OCI-LY7 (cell line): ENCODE results near the gene PTPRF. TPM values are rescaled to one million over a fixed set of nuclear protein-coding genes. Genes with fewer than 3 reads are reported as not detected.

Experiments
- BruUV-seq: library from RNA; stranded (reverse); fragments of 400-500 nt; replicated peaks from 2 replicates; lab custom pipeline; 2021; lab: Mats Ljungman, UMichigan
- CTCF ChIA-PET: fragments of 300-600 bp; sonication (Branson Sonifier 250); formaldehyde crosslinking; loops from one replicate; lab custom pipeline; 2022; ENCODE audit warnings: antibody characterized with exemption; ENCODE audit not compliant: unreplicated experiment; lab: Charles Lee
- POLR2A ChIA-PET: fragments of 300-600 bp; sonication (Branson Sonifier 250); formaldehyde crosslinking; loops from one replicate; lab custom pipeline; 2022; ENCODE audit warnings: antibody characterized with exemption; lab: Charles Lee
- DNase-seq: peaks from one replicate; pipeline ENCODE4 v3.0.0-alpha.2; 2015; ENCODE audit warnings: low spot score
- H2AFZ ChIP-seq: fragments of 200-600 bp; sonication (generic), shearing (Covaris generic); 2 replicates; pipeline ENCODE4 v1.6.1; 2014; ENCODE audit warnings: mild to moderate bottlenecking, antibody characterized with exemption, low read length, moderate library complexity
- H3K27ac ChIP-seq: fragments of 200-600 bp; sonication (generic); 2 replicates; pipeline ENCODE4 v1.5.1; 2014; ENCODE audit warnings: mixed run types, low read depth, mild to moderate bottlenecking, moderate library complexity, low read length, inconsistent platforms; ENCODE audit not compliant: poor library complexity, severe bottlenecking
- H3K36me3 ChIP-seq: fragments of 200-600 bp; sonication (generic); 2 replicates; pipeline ENCODE4 v1.6.1; 2014; ENCODE audit warnings: mild to moderate bottlenecking, antibody characterized with exemption, low read length, moderate library complexity, mixed read lengths; ENCODE audit not compliant: insufficient read depth
- H3K4me1 ChIP-seq: fragments of 200-600 bp; sonication (generic); 2 replicates; pipeline ENCODE4 v1.5.1; 2014; ENCODE audit warnings: mild to moderate bottlenecking, low read length; ENCODE audit not compliant: insufficient read depth, poor library complexity, severe bottlenecking
- H3K4me2 ChIP-seq: fragments of 200-600 bp; sonication (generic); 2 replicates; pipeline ENCODE4 v1.6.1; 2014; ENCODE audit warnings: mild to moderate bottlenecking, low read length
- H3K4me3 ChIP-seq: fragments of 200-600 bp; sonication (generic); 2 replicates; pipeline ENCODE4 v1.5.1; 2014; ENCODE audit warnings: mild to moderate bottlenecking, low read depth, low read length; ENCODE audit not compliant: poor library complexity, severe bottlenecking
- H3K79me2 ChIP-seq: fragments of 200-600 bp; sonication (generic); 2 replicates; pipeline ENCODE4 v1.6.1; 2016; ENCODE audit warnings: low read depth, mild to moderate bottlenecking, low read length, moderate library complexity, mixed read lengths; ENCODE audit not compliant: insufficient read depth
- H3K9me2 ChIP-seq: fragments of 200-600 bp; sonication (generic); 2 replicates; pipeline ENCODE4 v1.6.1; 2016; ENCODE audit warnings: mild to moderate bottlenecking, low read length, mixed read lengths; ENCODE audit not compliant: insufficient read depth
- H3K9me3 ChIP-seq: fragments of 200-600 bp; sonication (generic); 2 replicates; pipeline ENCODE4 v1.6.1; 2014; ENCODE audit warnings: mild to moderate bottlenecking, mixed run types, low read length, mixed read lengths
- H4K20me1 ChIP-seq: fragments of 200-600 bp; sonication (generic); 2 replicates; pipeline ENCODE4 v1.6.1; 2014; ENCODE audit warnings: mild to moderate bottlenecking, antibody characterized with exemption, low read length, moderate library complexity, mixed read lengths; ENCODE audit not compliant: insufficient read depth
- EZH2phosphoT487 ChIP-seq: fragments of 200-600 bp; sonication (generic); IDR thresholded peaks from 2 replicates; pipeline ENCODE4 v1.6.1; 2018; ENCODE audit warnings: low read depth, borderline replicate concordance, mild to moderate bottlenecking, mixed run types, antibody characterized with exemption, low read length, moderate library complexity, mixed read lengths
- intact Hi-C: fragments of 100-400 bp; cut with micrococcal nuclease; formaldehyde crosslinking; loops from one replicate; pipeline ENCODE4 v1.10.0; 2022; ENCODE audit not compliant: unreplicated experiment
- total RNA-seq, 2 experiments: library from RNA; depleted of rRNA in 1 of 2; stranded (reverse); fragments of >200 nt in 1 of 2; shearing (Covaris generic) in 1 of 2; gene quantifications; 2 replicates each; pipeline ENCODE4 v1.2.3, GENCODE V29; 2014 to 2022
- TF ChIP-seq, protein P1 (sequence below): fragments of 200-600 bp; sonication (generic); conservative IDR thresholded peaks from 2 replicates; pipeline ENCODE4 v1.5.1; 2014; ENCODE audit warnings: mild to moderate bottlenecking, antibody characterized with exemption, low read length, moderate library complexity, mixed read lengths

Gene PTPRF
- total RNA-seq, 2 experiments from 2014 or later, result 0.06 to 0.48 TPM

DNA sequence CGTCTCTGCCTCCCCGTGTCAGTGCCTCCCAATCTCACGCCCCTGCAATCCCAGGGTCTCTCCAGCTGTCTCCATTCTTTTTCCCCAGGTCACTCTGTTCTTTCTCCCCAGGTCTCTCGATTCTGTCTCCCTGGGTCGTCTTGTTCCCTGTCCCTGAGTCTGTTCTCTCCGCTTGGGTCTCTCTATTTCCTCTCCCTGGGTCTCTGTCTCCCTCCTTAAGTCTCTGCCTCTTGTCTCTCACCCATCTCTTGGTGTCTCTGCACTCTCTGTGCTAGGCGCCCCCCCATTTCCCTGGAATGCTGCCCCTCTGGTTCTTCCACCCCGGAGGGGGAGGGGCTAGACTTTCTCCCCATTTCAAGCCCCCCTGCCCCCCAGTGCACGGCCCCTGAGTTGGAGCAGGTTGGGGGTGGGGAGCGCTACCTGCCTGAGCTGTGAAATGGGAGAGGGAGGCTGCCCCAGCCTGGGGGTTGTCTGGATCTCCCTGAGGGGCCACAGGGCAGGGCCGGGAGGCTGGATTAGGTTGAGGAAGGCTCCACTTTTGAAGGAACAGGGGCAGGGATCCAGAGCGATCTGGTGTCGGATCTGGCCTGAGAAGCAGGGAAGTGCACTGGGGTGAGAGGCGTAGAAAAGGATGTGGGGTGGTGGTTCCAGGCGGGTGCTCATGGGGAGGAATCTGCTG is 1.4 kb downstream of the PTPRF start:
- no TSS peak for BruUV-seq

DNA sequence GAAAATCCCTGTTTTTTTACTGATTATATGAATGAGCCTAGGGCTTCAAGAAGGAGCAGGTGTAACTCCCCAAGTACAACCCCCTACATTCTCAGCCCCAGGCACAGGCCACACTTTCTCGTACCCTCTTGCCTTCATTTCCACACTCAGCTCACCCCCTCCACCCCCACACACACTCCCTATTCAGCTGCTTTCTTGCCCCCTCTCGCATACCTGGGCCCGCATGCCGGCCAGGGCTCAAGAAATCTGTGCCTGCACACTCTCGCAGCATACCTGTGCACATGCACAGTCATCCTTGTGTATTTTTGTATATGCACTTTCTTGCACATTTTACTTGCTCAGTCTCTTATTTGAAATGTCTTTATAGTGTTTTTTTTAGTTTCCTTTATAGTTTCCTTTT is 2.0 kb downstream of the PTPRF start:
- peaks cover 3% of the 10 kb centered on the region for H3K4me1 ChIP-seq
- TF ChIP-seq, protein P1, sequence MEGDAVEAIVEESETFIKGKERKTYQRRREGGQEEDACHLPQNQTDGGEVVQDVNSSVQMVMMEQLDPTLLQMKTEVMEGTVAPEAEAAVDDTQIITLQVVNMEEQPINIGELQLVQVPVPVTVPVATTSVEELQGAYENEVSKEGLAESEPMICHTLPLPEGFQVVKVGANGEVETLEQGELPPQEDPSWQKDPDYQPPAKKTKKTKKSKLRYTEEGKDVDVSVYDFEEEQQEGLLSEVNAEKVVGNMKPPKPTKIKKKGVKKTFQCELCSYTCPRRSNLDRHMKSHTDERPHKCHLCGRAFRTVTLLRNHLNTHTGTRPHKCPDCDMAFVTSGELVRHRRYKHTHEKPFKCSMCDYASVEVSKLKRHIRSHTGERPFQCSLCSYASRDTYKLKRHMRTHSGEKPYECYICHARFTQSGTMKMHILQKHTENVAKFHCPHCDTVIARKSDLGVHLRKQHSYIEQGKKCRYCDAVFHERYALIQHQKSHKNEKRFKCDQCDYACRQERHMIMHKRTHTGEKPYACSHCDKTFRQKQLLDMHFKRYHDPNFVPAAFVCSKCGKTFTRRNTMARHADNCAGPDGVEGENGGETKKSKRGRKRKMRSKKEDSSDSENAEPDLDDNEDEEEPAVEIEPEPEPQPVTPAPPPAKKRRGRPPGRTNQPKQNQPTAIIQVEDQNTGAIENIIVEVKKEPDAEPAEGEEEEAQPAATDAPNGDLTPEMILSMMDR, result no peak
- no peak for TF ChIP-seq EZH2phosphoT487
- no peak overlapping the region for H3K4me3 ChIP-seq
- H3K9me3 ChIP-seq, result no peaks in the 10 kb centered on the region
- no TSS peak for BruUV-seq
- ChIA-PET POLR2A (no interaction called here), CTCF (no interaction called here)
- DNase-seq, result no peak
- H2AFZ ChIP-seq, result no peak overlapping the region
- H3K36me3 ChIP-seq, result no peaks in the 10 kb centered on the region
- H3K9me2 ChIP-seq, result no peaks in the 10 kb centered on the region
- H4K20me1 ChIP-seq, result no peaks in the 10 kb centered on the region
- H3K27ac ChIP-seq, result no peak overlapping the region
- intact Hi-C loops, result no loop called here
- no peak overlapping the region for H3K4me2 ChIP-seq
- no peaks in the 10 kb centered on the region for H3K79me2 ChIP-seq

More for the DNA sequence above, 1.4 kb downstream of the PTPRF start:
- H3K9me3 ChIP-seq, result no peaks in the 10 kb centered on the region
- H3K79me2 ChIP-seq, result no peaks in the 10 kb centered on the region
- no peak overlapping the region for H3K27ac ChIP-seq
- no peaks in the 10 kb centered on the region for H3K9me2 ChIP-seq
- TF ChIP-seq, protein P1, result no peak
- no peak for TF ChIP-seq EZH2phosphoT487
- H3K36me3 ChIP-seq, result no peaks in the 10 kb centered on the region
- no peaks in the 10 kb centered on the region for H4K20me1 ChIP-seq
- intact Hi-C loops, result no loop called here
- DNase-seq, result no peak
- CTCF ChIA-PET, result no interaction called here
- no peak overlapping the region for H2AFZ ChIP-seq
- H3K4me1 ChIP-seq, result peaks cover 3% of the 10 kb centered on the region
- H3K4me3 ChIP-seq, result no peak overlapping the region
- POLR2A ChIA-PET, result no interaction called here
- peak overlapping the region; percentile 61; the same call in 1 of the 2 replicates for H3K4me2 ChIP-seq

DNA sequence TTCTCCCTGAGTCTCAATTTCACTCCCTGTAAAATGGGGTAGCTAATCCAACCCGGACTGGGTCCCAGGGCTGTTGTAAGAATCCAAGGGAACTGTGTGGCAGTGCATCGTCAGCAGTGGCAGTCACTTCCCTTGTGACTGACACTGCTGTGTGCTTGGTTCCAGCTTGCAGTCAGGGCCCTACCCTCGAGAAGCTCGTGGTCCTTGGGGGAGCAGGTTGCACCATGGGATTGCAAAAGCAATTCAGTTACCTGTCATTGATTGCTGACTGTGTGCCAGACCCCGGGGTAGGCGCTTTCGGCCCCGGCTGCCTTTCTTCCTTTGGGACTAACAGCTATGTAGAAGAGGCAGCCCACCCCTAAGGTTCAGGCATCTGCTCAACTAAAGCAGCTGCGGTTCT is 2.9 kb downstream of the PTPRF start:
- no peaks in the 10 kb centered on the region for H4K20me1 ChIP-seq
- TF ChIP-seq, protein P1, result no peak
- TF ChIP-seq EZH2phosphoT487, result no peak
- peaks cover 3% of the 10 kb centered on the region for H3K4me1 ChIP-seq
- intact Hi-C loops, result no loop called here
- H3K79me2 ChIP-seq, result no peaks in the 10 kb centered on the region
- H3K4me3 ChIP-seq, result no peak overlapping the region
- no peak for DNase-seq
- H3K9me2 ChIP-seq, result no peaks in the 10 kb centered on the region
- H3K36me3 ChIP-seq, result no peaks in the 10 kb centered on the region
- ChIA-PET CTCF (interaction anchor here (0.5 kb wide), 1 partner anchor 648 kb away, joined by 3 read pairs; no protein-coding TSS in a partner anchor), POLR2A (no interaction called here)
- H2AFZ ChIP-seq, result no peak overlapping the region
- no peak overlapping the region for H3K4me2 ChIP-seq
- H3K9me3 ChIP-seq, result no peaks in the 10 kb centered on the region
- BruUV-seq, result no TSS peak
- H3K27ac ChIP-seq, result no peak overlapping the region
